Osteoblast (primary cell): ENCODE results near the gene CD63. TPM values are rescaled to one million over a fixed set of nuclear protein-coding genes. Genes with fewer than 3 reads are reported as not detected.

ENCODE experiments used
- DNase-seq: peaks from one replicate; pipeline ENCODE4 v3.0.0; 2011; ENCODE audit warnings: low spot score, mixed read lengths; ENCODE audit not compliant: insufficient read length; ENCODE audit errors: missing footprints
- H2AFZ ChIP-seq: 2 replicates; pipeline ENCODE4 v1.6.0; 2011; ENCODE audit warnings: mild to moderate bottlenecking, low read length
- H3K27ac ChIP-seq: 2 replicates; pipeline ENCODE4 v1.5.1; 2011; ENCODE audit warnings: mild to moderate bottlenecking, low read depth, low read length, moderate library complexity
- H3K27me3 ChIP-seq: 2 replicates; pipeline ENCODE4 v1.6.0; 2012; ENCODE audit warnings: mild to moderate bottlenecking, control low read depth, inconsistent platforms, low read length, moderate library complexity; ENCODE audit not compliant: insufficient read depth
- H3K36me3 ChIP-seq: 2 replicates; pipeline ENCODE4 v1.5.1; 2011; ENCODE audit warnings: mild to moderate bottlenecking, low read length, control low read depth, moderate library complexity; ENCODE audit not compliant: insufficient read depth
- H3K4me1 ChIP-seq: 2 replicates; pipeline ENCODE4 v1.5.1; 2011; ENCODE audit warnings: mild to moderate bottlenecking, low read length, control low read depth, moderate library complexity; ENCODE audit not compliant: insufficient read depth
- H3K4me2 ChIP-seq: 2 replicates; pipeline ENCODE4 v1.6.0; 2011; ENCODE audit warnings: mild to moderate bottlenecking, low read length; ENCODE audit not compliant: insufficient read depth
- H3K4me3 ChIP-seq: fragments of 200-600 bp; sonication (generic); 3 replicates; pipeline ENCODE4 v1.5.1; 2012; ENCODE audit warnings: mild to moderate bottlenecking, low read length, inconsistent platforms; ENCODE audit not compliant: insufficient read depth
- H3K79me2 ChIP-seq: 2 replicates; pipeline ENCODE4 v1.6.0; 2012; ENCODE audit warnings: mild to moderate bottlenecking, low read length, control low read depth, inconsistent platforms; ENCODE audit not compliant: insufficient read depth
- H3K9me3 ChIP-seq: 2 replicates; pipeline ENCODE4 v1.5.1; 2011; ENCODE audit warnings: low read depth, low read length, control low read depth
- H4K20me1 ChIP-seq: 2 replicates; pipeline ENCODE4 v1.6.0; 2012; ENCODE audit warnings: mild to moderate bottlenecking, low read length, control low read depth; ENCODE audit not compliant: insufficient read depth
- CTCF ChIP-seq: IDR thresholded peaks from 2 replicates; pipeline ENCODE4 v1.5.1; 2011; ENCODE audit warnings: mild to moderate bottlenecking, low read depth, low read length, moderate library complexity; ENCODE audit errors: extremely low read depth
- total RNA-seq: library from RNA; depleted of rRNA; stranded (reverse); fragments of >200 nt; gene quantifications from 2 replicates; pipeline ENCODE4 v1.2.3, GENCODE V29; 2012

CD63 gene
- total RNA-seq, 1 donor, result 3,072 TPM

- no peaks in the 10 kb centered on the region for H3K9me3 ChIP-seq
- no peaks in the 10 kb centered on the region for H3K27me3 ChIP-seq
- no peaks in the 10 kb centered on the region for H4K20me1 ChIP-seq
- peak overlapping the region; percentile 96 for H3K4me2 ChIP-seq
- DNase-seq, result no peak
- H3K4me1 ChIP-seq, result peaks cover 18% of the 10 kb centered on the region
- no peak overlapping the region for H2AFZ ChIP-seq
- no peak for TF ChIP-seq CTCF
- H3K27ac ChIP-seq, result no peak overlapping the region
- no peaks in the 10 kb centered on the region for H3K79me2 ChIP-seq
- H3K4me3 ChIP-seq, result peak overlapping the region; percentile 81
- H3K36me3 ChIP-seq, result no peaks in the 10 kb centered on the region
Observed at GRCh38 chr12:55739025-55739378, 10.2 kb upstream of the CD63 start.

DNA sequence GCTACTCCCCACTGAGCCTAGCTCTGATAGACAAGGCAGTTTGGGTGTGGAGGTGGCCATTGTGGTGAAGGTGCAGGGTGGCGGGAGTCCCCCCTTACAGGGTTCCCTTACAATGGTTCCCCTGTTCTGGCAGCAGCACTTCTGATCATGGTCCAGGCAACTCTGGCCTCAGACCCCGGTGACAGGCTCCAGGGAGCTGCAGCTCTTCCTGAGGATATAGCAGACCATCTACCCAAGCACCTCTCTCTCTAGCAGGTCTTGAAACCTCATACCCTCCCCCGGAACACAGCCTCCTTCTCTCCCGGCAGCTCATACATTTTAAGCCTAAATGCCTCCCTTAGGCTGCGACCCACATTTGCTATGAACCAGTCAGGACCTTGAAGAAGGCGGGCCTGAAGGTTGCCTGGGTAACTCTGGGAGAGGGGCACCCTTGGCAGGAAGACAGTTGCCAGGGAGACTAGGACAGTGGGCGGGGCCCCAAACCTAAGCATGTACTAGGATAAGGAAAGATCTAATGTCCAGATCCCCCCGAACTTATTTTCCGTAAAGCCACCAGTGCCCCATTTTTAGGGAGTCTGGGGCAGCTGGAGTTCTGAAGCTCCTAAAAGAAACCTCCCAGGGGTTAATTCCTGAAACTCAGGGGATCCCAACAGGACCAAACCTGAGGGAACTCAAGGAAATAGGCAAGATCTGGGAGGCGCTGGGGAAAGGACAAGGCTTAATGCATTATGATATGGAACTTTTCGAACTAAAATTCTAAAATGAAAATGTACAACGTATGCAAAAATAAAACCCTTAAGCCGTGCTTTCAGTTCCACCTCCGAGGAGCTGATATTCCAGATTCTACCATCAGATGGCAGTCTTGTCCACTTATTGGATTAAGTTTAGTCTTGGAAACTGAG, 9.6 kb upstream of the CD63 start:
- Histone ChIP-seq H3K9me3 (no peaks in the 10 kb centered on the region), H3K27ac (peak overlapping the region; percentile 60), H3K4me3 (peak overlapping the region; percentile 81), H3K4me2 (peak overlapping the region; percentile 96), H3K36me3 (no peaks in the 10 kb centered on the region), H2AFZ (peak overlapping the region; percentile 92), H3K27me3 (no peaks in the 10 kb centered on the region), H4K20me1 (no peaks in the 10 kb centered on the region), H3K79me2 (no peaks in the 10 kb centered on the region), H3K4me1 (peaks cover 17% of the 10 kb centered on the region)
- no peak for DNase-seq
- peak; percentile 79 for TF ChIP-seq CTCF

DNA sequence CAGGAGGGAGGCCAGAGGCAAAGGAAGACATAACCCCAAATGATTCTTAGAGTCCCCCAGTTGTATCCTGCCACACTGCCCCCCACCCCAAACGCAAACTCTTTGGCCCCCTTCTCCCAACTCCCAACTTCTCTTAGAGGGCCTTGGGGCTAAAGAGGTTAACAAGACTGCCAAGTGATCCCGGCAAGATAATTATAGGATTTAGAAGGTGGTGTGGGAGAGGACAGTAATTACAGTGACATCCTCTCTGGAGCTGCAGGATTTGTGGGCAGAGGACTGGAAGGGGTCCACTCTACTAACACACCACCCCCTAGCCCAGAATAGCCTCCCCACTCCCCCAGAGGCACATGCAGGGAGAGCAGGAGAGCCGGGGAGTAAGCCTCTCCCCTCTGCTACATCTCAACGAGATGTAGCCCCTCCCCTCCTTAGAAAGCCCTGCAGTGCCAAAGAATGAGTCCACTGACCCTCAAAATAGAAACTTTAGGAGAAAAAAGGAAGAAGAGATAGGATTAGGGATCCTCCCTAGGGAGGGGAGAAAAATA, 8.8 kb upstream of the CD63 start:
- Histone ChIP-seq H3K79me2 (no peaks in the 10 kb centered on the region), H4K20me1 (no peaks in the 10 kb centered on the region), H3K4me2 (peak overlapping the region; percentile 96), H3K36me3 (no peaks in the 10 kb centered on the region), H3K27ac (peak overlapping the region; percentile 60), H3K9me3 (no peaks in the 10 kb centered on the region), H3K4me3 (peak overlapping the region; percentile 81), H2AFZ (peak overlapping the region; percentile 92), H3K4me1 (peaks cover 16% of the 10 kb centered on the region), H3K27me3 (no peaks in the 10 kb centered on the region)
- peak; percentile 5 for TF ChIP-seq CTCF
- no peak for DNase-seq
